Muscle of back (tissue), 11 donors: ENCODE results near the gene AMER3. TPM values are rescaled to one million over a fixed set of nuclear protein-coding genes. Genes with fewer than 3 reads are reported as not detected.

Experiments used
- DNase-seq, 3 donors: peaks; one replicate each; pipeline versions ENCODE4 v3.0.0 to v3.0.0-alpha.2; 2013
- polyA plus RNA-seq, 10 donors: library from polyadenylated mRNA; unstranded; fragments of 120-200 nt; gene quantifications; one replicate each; pipeline ENCODE4 v1.2.1, GENCODE V29; 2013; ENCODE audit not compliant: insufficient read length in 10 of 10

The AMER3 gene
- polyA plus RNA-seq, 10 donors = not detected

- no peak for DNase-seq
Observed at GRCh38 chr2:130749078-130749477, 6.3 kb upstream of the AMER3 start.

DNA sequence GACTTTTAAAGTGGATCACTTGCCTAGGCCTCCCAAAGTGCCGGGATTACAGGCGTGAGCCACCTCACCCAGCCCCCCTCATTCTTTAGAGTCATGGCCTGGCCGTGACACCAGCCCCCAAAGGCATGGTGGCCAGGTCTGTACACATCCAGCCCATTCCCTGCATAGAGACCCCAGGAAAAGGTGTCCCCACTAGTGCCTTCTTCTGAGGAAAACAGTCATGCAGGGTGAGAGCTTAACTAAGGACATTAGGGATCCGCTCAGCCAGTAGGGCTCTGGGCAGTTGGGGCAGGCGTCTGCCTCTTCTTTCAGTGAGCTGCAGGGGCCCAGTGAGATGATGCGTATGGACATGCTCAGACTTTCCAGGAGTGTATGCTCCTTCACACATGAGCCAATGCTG is 5.7 kb upstream of the AMER3 start:
- DNase-seq = no peak

DNA sequence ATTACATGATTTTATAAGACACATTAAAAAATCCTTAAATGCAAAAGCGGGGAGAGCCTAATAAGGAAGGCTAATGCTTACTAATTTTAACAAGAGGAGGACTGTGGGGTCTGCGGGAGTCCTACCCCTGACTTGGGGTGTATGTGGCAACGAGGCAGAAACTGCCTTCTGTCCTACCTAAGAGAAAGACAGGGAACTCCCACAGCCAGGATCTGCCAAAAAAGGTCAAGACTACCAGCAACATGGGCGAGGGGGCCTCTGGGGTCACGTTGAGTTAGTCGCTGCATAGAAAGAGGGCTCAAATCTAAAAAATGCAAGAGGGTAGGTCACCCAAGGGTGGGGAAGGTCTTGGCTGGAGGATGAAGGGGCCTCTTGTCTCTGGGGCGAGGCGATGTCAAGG is 529 bp upstream of the AMER3 start:
- DNase-seq = no peak

DNA sequence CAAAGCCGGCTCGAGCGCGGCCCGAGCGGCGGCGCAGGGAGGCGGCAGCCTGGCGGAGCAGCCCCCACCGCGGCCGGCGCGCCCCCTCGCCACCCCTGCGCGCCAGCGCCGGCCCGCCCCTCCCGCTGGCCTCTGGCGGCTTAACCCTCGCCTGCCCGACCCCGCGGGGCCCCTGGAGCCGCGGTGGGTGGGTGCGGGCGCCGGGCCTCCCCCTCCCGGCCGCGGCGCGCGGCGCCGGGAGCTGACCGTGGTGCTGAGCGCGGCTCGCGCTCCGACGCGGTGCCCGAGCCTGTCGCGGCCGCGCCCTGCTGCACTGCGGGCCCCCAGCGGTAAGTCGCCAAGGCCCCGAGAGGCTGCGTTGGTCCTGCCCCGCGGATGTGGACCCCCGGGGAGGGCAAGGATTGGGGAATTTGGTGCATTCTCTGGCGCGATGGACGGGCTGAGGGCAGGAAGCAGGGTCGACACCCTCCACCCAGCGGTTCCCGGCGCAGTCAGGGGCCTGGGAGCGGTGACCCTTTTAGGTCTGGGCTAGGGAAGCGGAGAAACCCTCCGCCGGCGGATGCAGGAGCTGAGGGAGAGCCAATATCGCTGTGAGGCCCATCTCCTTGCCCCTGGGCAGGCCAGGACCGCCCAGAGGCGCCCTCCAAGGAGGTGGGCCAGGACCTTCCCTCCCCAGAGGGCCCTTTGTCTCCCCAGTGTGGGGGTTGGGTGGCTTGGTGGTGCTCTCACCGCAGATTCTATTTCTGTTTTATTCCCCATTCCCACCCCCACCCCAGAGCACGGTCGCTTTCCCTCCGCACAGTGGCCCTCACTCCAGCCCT is 923 bp downstream of the AMER3 start:
- DNase-seq = peak; percentile 19 to 72 (median 64)

DNA sequence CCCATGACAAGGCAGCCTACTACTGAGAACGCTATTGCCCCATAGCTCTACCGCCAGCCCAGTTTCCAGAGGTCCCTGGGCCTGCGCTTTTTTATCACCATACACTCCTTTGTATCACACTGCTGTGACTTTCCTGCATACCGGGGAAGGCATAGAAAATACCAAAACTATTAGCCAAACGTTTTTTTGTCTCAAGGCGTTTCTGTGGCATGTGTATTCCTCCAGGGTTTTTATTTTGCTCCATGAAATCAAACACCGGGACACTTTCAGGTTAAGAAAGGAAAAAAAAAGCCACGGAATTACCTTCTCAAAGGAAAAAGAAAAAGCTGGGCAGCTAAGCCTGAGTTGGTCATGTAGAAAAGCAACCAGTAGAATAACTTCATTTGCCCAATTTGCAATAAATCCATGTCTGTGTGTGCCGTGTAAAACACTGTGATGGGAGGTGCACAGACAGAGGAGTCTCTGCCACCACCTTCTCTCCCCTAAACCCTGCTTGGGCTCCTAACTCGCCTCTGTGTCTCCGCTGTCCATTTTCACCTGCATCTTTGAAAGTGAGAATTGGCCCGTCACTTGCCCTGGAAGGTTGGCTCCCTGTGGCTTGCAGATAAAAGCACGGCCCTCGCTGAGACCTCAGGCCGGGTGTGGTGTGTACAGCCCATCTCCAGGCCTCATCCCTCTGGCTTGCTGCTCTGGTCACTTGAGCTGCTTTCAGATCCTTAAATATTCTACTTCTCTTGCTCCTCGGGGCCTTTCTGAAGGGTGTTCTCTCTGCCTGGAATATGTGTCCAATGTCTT is 1.7 kb downstream of the AMER3 start:
- no peak for DNase-seq

- no peak for DNase-seq
Observed at GRCh38 chr2:130759906-130760753, 4.8 kb downstream of the AMER3 start.

DNA sequence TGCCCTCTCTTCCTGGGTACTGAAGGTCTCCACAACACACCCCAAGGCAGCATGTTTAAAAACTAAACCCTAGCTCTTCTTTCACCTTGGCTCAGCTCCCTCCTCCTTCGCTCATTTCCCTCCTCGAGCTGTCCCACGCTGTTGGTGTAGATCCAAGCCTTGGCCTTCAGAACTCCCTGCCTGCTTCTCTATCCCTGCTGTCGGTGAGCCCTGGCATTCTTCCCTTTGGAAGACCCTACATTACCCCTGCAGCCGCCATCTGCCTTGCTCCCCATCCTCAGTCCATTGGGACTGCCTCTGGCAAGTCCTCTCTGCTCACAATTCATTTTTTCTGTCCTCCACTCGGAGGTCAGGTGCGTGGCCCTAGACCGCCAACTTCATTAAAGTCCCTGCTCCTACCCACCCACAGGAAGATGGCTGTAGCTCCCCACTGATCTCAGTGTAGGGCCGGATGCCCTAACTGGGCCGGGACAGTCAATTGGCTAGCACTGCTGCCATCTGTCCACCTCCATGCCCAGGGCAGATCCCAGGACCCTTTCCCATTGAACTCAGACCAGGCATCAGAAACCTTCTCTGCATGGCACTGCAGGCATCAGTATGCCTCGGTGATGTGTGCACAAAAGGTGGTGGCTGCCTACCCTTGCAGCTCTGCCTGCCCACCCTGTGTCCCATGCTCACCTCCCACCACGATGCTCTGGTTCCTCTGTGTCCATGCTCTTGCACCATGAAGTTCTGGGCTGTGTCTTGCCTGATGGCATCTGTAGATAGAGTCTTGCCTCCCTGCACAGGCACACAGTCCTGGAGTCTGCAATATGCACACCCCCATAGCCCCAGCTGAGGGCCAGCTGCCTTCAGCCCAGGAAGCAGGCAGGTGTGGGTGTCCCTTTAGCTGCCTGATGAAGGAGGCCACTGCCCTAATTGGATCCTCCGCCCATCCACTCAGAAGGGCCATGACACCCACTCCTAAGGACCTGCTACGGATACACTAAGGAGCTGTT is 5.7 kb downstream of the AMER3 start:
- no peak for DNase-seq

- no peak for DNase-seq
Observed at GRCh38 chr2:130762031-130762909, 6.9 kb downstream of the AMER3 start.

DNA sequence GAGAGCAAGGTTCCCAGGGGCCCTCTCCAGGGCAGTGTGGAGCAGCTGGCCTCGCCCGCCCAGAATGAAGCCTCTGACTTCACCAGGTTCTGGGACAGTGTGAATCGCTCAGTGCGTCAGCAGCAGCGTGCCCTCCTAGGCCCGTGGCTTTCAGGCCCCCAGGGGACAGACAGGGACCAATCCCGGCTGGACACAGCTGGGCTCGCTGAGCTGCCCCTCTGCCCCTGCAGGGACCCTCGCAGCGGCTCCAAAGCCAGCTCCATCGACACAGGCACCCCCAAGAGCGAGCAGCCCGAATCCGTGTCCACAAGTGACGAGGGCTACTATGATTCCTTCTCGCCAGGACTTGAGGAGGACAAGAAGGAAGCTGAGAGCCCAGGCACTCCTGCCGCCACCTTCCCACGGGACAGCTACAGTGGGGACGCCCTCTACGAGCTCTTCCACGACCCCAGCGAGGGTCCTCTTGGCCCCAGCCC is 7.6 kb downstream of the AMER3 start:
- no peak for DNase-seq

DNA sequence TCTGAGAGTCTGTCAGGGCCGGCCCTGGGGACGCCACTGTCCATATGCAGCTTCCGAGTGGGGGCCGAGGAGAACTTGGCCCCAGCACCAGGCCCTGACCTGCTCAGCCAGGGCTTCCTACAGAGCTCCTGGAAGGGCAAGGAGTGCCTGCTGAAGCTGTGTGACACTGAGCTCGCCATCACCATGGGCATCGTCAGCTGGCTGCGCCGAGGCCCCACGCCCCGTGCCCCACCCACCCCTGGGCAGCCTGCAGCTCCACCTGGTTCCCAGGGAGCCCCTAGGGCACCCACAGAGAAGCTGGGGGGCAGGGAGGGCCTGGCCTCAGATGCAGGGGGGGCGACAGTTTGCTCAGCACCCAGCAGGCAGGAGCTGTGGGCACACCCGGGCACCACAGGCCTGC is 8.1 kb downstream of the AMER3 start:
- DNase-seq = no peak

GRCh38 chr2:130764035-130764820 is 8.9 kb downstream of the AMER3 start:
- no peak for DNase-seq

DNA sequence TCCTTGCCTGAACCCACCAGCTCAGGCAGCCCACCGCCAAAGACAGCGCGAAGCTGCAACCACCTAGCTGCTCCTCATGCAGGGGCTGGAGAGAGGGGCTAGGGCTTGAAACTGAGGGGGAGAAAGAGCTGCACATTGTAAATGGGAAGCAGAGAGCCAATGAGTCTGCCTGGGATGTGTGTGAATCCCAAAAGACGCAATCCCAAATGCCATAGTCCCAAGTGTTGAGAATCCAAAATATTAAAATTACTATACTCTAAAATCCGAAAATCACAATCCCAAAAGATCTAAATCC is 9.4 kb downstream of the AMER3 start:
- no peak for DNase-seq

GRCh38 chr2:130765464-130765863 is 10.1 kb downstream of the AMER3 start:
- no peak for DNase-seq

- DNase-seq = no peak
Observed at GRCh38 chr2:130766037-130766436, 10.7 kb downstream of the AMER3 start.

- DNase-seq = no peak
Observed at GRCh38 chr2:130766711-130767407, 11.5 kb downstream of the AMER3 start.

DNA sequence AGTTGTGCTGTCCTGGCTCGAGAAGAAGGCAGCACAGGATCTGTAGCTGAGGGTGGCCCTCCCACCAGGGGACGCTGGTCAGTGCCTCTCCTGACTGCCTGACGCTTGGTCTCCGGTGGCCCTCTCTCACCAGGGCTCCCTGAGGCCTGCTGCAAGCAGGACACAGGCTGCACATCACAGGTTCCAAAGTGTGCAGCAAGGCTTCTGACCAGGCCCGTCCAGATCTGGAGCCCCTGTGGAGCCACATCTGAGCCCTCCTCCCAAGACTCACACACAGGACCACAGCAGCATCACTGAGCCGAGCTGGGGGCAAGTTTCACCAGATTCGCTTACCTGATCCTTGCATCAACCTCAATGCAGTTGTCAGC is 12.1 kb downstream of the AMER3 start:
- no peak for DNase-seq

DNA sequence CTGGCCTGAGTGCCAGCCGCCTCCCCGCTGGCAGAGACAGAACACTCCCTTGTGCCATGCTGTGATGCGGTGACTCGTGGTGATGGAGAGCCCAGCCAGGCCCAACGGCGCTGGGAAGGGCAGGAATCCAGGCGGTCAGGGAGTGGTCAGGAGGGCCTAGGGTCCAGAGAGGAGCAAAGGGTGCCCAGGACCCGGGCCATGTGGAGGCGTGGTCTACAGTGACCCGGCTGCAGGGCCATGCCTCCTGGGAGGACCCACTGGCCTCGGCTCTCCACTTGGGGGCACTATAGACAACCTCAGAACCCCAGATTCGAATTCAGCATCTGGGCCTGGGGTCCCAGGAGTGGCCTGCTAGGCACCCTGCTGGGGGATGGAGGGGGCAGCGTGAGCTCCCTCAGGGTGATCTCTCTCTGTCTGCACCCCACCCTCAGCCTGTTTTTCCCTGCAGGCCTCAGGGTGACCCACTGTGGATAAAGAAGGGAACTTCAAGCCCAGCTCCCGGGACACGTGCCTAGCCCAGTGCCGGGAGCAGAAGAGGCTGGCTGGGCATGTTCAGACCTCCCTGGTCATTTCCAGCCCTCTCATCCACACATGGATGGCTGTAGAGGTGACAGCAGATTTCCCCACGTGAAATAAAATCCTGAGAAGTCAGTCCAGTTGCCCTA is 13.0 kb downstream of the AMER3 start:
- no peak for DNase-seq

- DNase-seq = no peak
Observed at GRCh38 chr2:130769343-130769907, 14.1 kb downstream of the AMER3 start.
